ENCODE data around the gene RETREG3.
"Not testable (repeated sequence)": the region's sequence is repeated elsewhere in the genome, so short reads cannot be mapped to it uniquely, and the experiment has no call there.

Gene RETREG3

DNA sequence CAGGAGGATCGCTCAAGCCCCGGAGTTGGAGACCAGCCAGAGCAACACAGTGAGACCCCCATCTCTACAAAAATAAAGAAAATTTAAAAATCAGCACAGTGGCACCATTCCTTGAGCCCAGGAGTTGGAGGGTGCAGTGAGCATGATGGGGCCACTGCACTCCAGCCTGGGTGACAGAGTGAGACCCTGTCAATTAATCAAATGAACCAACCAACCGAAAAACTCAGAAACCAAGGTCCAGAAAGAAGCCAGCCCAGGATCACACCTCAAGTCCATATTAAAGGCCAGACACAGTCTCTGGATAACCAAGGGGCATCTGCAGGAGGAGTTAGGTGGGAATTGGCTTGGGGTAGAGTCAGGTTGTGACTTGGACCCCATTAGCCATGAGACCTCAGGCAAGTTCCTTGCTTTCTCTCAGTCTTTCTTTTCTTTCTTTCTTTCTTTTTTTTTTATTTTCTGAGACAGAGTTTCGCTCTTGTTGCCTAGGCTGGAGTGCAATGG, 54.0 kb downstream of the RETREG3 start:
- peak overlapping the region; percentile 77 to 83 for H3K4me3 ChIP-seq (ENCODE audit: low read depth in 1 of 2, low read length in 1 of 2)
- H3K4me1 ChIP-seq (ENCODE audit: control insufficient read depth in 1 of 2, insufficient read depth in 1 of 2, low read depth in 1 of 2, low read length in 1 of 2) = peaks cover 14 to 15% of the 10 kb centered on the region in 2 experiments
- TF ChIP-seq, protein P1, sequence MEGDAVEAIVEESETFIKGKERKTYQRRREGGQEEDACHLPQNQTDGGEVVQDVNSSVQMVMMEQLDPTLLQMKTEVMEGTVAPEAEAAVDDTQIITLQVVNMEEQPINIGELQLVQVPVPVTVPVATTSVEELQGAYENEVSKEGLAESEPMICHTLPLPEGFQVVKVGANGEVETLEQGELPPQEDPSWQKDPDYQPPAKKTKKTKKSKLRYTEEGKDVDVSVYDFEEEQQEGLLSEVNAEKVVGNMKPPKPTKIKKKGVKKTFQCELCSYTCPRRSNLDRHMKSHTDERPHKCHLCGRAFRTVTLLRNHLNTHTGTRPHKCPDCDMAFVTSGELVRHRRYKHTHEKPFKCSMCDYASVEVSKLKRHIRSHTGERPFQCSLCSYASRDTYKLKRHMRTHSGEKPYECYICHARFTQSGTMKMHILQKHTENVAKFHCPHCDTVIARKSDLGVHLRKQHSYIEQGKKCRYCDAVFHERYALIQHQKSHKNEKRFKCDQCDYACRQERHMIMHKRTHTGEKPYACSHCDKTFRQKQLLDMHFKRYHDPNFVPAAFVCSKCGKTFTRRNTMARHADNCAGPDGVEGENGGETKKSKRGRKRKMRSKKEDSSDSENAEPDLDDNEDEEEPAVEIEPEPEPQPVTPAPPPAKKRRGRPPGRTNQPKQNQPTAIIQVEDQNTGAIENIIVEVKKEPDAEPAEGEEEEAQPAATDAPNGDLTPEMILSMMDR (IDR thresholded peaks at IDR 0.05) = no peak
- no peaks in the 10 kb centered on the region for H3K27me3 ChIP-seq
- no peaks in the 10 kb centered on the region for H3K9me3 ChIP-seq
- H3K27ac ChIP-seq = peak overlapping the region; percentile 84
- no peaks in the 10 kb centered on the region for H3K36me3 ChIP-seq

DNA sequence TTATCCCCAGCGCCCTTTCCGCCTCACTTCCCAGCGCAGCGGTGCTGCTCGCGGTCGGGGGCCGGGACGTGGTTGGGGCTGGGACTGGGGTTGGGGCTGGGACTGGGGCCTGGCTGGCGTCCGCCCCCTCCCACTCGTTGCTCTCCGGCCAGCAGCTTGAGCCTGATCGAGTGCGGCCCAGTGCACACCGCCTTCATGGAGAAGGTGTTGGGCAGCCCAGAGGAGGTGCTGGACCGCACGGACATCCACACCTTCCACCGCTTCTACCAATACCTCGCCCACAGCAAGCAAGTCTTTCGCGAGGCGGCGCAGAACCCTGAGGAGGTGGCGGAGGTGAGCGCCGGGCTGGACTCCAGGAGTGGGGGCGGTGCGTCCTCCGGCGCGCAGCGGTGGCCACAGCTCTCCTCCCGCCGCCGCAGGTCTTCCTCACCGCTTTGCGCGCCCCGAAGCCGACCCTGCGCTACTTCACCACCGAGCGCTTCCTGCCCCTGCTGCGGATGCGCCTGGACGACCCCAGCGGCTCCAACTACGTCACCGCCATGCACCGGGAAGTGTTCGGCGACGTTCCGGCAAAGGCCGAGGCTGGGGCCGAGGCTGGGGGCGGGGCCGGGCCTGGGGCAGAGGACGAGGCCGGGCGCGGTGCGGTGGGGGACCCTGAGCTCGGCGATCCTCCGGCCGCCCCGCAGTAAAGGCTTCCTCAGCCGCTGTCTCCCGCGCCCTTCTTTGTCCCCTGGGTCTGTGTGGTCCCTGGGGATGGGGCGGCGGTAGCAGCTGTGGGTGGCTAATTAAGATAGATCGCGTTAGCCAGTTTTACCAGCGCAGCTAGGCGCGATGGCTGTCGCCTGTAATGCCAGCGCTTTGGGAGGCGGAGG, 54.7 kb downstream of the RETREG3 start:
- peak overlapping the region; percentile 77 to 83 for H3K4me3 ChIP-seq (ENCODE audit: low read depth in 1 of 2, low read length in 1 of 2)
- no peaks in the 10 kb centered on the region for H3K36me3 ChIP-seq
- peak overlapping the region; percentile 84 for H3K27ac ChIP-seq
- peaks cover 14 to 15% of the 10 kb centered on the region in 2 experiments for H3K4me1 ChIP-seq (ENCODE audit: control insufficient read depth in 1 of 2, insufficient read depth in 1 of 2, low read depth in 1 of 2, low read length in 1 of 2)
- no peaks in the 10 kb centered on the region for H3K27me3 ChIP-seq
- H3K9me3 ChIP-seq = no peaks in the 10 kb centered on the region
- TF ChIP-seq, protein P1 (IDR thresholded peaks at IDR 0.05) = no peak

DNA sequence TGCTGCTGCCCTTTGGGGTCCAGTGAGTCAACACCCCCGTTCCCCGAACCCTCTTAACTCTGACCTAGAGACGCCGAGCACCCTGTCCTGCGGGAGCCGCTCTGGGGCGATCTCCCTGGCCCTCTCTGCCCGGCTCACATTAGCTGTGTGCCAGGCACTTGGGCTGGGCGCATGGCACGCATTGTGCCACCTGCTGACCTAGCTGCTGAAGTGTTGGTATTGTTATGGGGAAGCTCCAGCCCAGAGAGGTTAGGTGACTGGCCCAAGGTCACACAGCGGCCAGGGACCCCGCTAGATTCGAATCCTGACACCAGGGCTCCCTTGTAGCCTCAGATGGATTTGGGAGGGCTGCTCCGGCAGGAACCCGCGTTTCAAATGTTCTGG, 55.3 kb downstream of the RETREG3 start:
- Histone ChIP-seq H3K4me1 (ENCODE audit: control insufficient read depth in 1 of 2, insufficient read depth in 1 of 2, low read depth in 1 of 2, low read length in 1 of 2) (peaks cover 15 to 17% of the 10 kb centered on the region in 2 experiments), H3K9me3 (no peaks in the 10 kb centered on the region), H3K36me3 (no peaks in the 10 kb centered on the region), H3K27me3 (peaks cover 5% of the 10 kb centered on the region), H3K27ac (peak overlapping the region; percentile 84), H3K4me3 (ENCODE audit: low read depth in 1 of 2, low read length in 1 of 2) (peak overlapping the region; percentile 77 to 83)
- TF ChIP-seq, protein P1 (IDR thresholded peaks at IDR 0.05) = no peak

DNA sequence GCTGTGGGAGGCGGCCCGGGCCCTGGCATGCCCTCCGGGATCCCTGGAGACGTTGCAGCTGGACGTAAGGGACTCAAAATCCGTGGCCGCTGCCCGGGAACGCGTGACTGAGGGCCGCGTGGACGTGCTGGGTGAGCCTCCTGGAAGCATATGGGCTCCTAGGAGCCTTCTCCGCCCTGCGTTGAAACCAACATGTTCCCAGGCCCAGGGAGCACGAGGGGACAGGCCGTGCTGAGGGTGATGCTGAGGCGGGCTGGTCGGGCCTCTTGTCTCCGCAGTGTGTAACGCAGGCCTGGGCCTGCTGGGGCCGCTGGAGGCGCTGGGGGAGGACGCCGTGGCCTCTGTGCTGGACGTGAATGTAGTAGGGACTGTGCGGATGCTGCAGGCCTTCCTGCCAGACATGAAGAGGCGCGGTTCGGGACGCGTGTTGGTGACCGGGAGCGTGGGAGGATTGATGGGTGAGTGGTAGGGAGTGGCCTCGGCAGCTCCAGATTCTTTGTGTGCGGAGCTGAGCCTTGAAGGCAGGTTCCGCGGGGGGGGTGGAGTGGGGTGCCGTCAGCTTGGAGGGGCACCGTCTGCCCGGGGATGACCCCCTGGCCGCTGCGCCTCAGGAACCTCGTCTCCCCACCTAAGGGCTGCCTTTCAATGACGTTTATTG, 55.9 kb downstream of the RETREG3 start:
- H3K4me1 ChIP-seq (ENCODE audit: control insufficient read depth in 1 of 2, insufficient read depth in 1 of 2, low read depth in 1 of 2, low read length in 1 of 2) = peaks cover 19% of the 10 kb centered on the region in 2 experiments
- no peaks in the 10 kb centered on the region for H3K9me3 ChIP-seq
- peak overlapping the region in 1 of 2 experiments; percentile 77 for H3K4me3 ChIP-seq (ENCODE audit: low read depth in 1 of 2, low read length in 1 of 2)
- H3K27me3 ChIP-seq = peaks cover 11% of the 10 kb centered on the region
- no peaks in the 10 kb centered on the region for H3K36me3 ChIP-seq
- H3K27ac ChIP-seq = no peak overlapping the region
- TF ChIP-seq, protein P1 (IDR thresholded peaks at IDR 0.05) = no peak

DNA sequence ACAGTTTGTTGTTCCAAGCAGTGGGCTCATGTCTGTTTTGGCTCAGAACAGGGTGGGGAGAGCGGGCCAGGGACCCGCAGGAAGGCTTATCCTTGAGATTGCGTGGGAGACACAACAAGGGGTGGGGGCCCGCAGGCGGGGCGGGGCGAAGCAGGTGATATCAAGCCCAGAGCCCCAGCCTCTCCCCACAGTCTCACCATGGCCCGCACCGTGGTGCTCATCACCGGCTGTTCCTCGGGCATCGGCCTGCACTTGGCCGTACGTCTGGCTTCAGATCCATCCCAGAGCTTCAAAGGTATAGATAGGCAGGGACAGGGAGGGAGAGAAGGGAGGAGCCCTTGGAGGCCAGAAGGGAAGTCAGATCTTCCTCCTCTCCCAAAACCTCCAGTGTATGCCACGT, 56.4 kb downstream of the RETREG3 start, which contains the start of gene HSD17B1:
Gene HSD17B1 (plus strand): TSS at position 188 of the 400 bp plus-strand sequence. CDS start 11 bp downstream, at position 199.
- Histone ChIP-seq H3K4me3 (ENCODE audit: low read depth in 1 of 2, low read length in 1 of 2) (peak within 1 kb of the TSS; percentile 77 to 83), H3K27ac (peak within 1 kb of the TSS; percentile 84), H3K27me3 (peaks cover 17% of the 10 kb centered on the region), H3K4me1 (ENCODE audit: control insufficient read depth in 1 of 2, insufficient read depth in 1 of 2, low read depth in 1 of 2, low read length in 1 of 2) (peaks cover 19 to 24% of the 10 kb centered on the region in 2 experiments)
- not testable (repeated sequence) for H3K9me3 ChIP-seq, H3K36me3 ChIP-seq
